ENCODE measurements around the gene LMO3.

DNA sequence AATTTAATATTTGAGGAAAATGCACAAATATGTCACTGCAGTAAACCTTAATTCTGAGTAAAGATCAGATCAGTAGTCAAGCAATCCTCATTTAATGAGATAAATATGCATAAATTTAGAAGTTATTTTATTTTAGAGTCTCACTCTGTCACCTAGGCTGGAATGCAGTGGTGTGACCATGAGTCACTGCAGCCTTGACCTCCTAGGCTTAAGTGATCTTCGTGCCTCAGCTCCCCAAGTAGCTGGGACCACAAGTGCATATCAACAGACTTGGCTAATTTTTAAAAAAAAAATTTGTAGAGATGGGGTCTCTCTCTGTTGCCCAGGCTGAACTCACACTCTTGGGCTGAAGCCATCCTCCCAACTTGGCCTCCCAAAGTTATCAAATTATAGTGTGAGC, 41.3 kb downstream of the LMO3 start:
- TF ChIP-seq, protein P1, sequence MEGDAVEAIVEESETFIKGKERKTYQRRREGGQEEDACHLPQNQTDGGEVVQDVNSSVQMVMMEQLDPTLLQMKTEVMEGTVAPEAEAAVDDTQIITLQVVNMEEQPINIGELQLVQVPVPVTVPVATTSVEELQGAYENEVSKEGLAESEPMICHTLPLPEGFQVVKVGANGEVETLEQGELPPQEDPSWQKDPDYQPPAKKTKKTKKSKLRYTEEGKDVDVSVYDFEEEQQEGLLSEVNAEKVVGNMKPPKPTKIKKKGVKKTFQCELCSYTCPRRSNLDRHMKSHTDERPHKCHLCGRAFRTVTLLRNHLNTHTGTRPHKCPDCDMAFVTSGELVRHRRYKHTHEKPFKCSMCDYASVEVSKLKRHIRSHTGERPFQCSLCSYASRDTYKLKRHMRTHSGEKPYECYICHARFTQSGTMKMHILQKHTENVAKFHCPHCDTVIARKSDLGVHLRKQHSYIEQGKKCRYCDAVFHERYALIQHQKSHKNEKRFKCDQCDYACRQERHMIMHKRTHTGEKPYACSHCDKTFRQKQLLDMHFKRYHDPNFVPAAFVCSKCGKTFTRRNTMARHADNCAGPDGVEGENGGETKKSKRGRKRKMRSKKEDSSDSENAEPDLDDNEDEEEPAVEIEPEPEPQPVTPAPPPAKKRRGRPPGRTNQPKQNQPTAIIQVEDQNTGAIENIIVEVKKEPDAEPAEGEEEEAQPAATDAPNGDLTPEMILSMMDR (IDR thresholded peaks at IDR 0.05) = no peak
- TF ChIP-seq POLR2A (IDR thresholded peaks at IDR 0.05) = no peak
